Neural cell (in vitro differentiated cells): ENCODE results near the gene MSH3. TPM values are rescaled to one million over a fixed set of nuclear protein-coding genes. Genes with fewer than 3 reads are reported as not detected.

Experiments used
- H2AFZ ChIP-seq: fragments of 200-600, 300-800 bp; sonication (generic), shearing (Covaris generic); 2 replicates; pipeline ENCODE4 v1.6.0; 2014; ENCODE audit warnings: low read depth, mild to moderate bottlenecking, antibody characterized with exemption, low read length, moderate library complexity
- H3F3A ChIP-seq: fragments of 200-600 bp; shearing (Covaris generic); 2 replicates; pipeline ENCODE4 v1.6.1; 2016; ENCODE audit warnings: mild to moderate bottlenecking, moderate library complexity, mixed read lengths, antibody characterized with exemption, low read length; ENCODE audit not compliant: insufficient read depth, poor library complexity, severe bottlenecking
- H3K27ac ChIP-seq: fragments of 200-600, 300-800 bp; sonication (generic), shearing (Covaris generic); 2 replicates; pipeline ENCODE4 v1.5.1; 2014; ENCODE audit warnings: mild to moderate bottlenecking, low read length, moderate library complexity
- H3K27me3 ChIP-seq: fragments of 300-800, 200-600 bp; sonication (generic), shearing (Covaris generic); 2 replicates; pipeline ENCODE4 v1.6.0; 2014; ENCODE audit warnings: mild to moderate bottlenecking, low read depth, low read length, moderate library complexity; ENCODE audit not compliant: insufficient read depth
- H3K36me3 ChIP-seq: fragments of 300-800, 200-600 bp; sonication (generic), shearing (Covaris generic); 2 replicates; pipeline ENCODE4 v1.5.1; 2014; ENCODE audit warnings: mild to moderate bottlenecking, antibody characterized with exemption, low read length, moderate library complexity; ENCODE audit not compliant: insufficient read depth
- H3K4me2 ChIP-seq: fragments of 300-800, 200-600 bp; sonication (generic), shearing (Covaris generic); 2 replicates; pipeline ENCODE4 v1.6.0; 2014; ENCODE audit warnings: mild to moderate bottlenecking, low read length
- H3K4me3 ChIP-seq: fragments of 300-800, 200-600 bp; sonication (generic), shearing (Covaris generic); 2 replicates; pipeline ENCODE4 v1.5.1; 2014; ENCODE audit warnings: mild to moderate bottlenecking, low read length, moderate library complexity
- H3K79me2 ChIP-seq: fragments of 200-600 bp; shearing (Covaris generic); replicated peaks from 2 replicates; pipeline ENCODE4 v1.6.0; 2014; ENCODE audit warnings: mild to moderate bottlenecking, low read length, moderate library complexity; ENCODE audit not compliant: insufficient read depth
- H3K9ac ChIP-seq: fragments of 300-800, 200-600 bp; sonication (generic), shearing (Covaris generic); 2 replicates; pipeline ENCODE4 v1.6.1; 2016; ENCODE audit warnings: mild to moderate bottlenecking, low read length, mixed read lengths
- H3K9me2 ChIP-seq: fragments of 200-600 bp; shearing (Covaris generic); 2 replicates; pipeline ENCODE4 v1.6.1; 2016; ENCODE audit warnings: mild to moderate bottlenecking, low read length, mixed read lengths; ENCODE audit not compliant: insufficient read depth
- H3K9me3 ChIP-seq: fragments of 200-600, 300-800 bp; sonication (generic), shearing (Covaris generic); 2 replicates; pipeline ENCODE4 v1.6.1; 2016; ENCODE audit warnings: mild to moderate bottlenecking, mixed run types, low read length, moderate library complexity, mixed read lengths
- H4K20me1 ChIP-seq: fragments of 200-600 bp; shearing (Covaris generic); 2 replicates; pipeline ENCODE4 v1.6.1; 2016; ENCODE audit warnings: mild to moderate bottlenecking, mixed run types; ENCODE audit not compliant: insufficient read depth
- CTCF ChIP-seq: fragments of 450-650 bp; IDR thresholded peaks from 2 replicates; pipeline ENCODE4 v1.5.1; 2014; ENCODE audit warnings: antibody characterized with exemption, mild to moderate bottlenecking, moderate library complexity; ENCODE audit not compliant: poor library complexity, severe bottlenecking
- EP300 ChIP-seq: fragments of 450-650 bp; conservative IDR thresholded peaks from 2 replicates; pipeline ENCODE4 v1.6.1; 2014; ENCODE audit warnings: antibody characterized with exemption, mild to moderate bottlenecking, moderate library complexity; ENCODE audit not compliant: poor library complexity, severe bottlenecking
- EZH2 ChIP-seq: fragments of 200-600, 300-800 bp; shearing (Covaris generic), sonication (generic); IDR thresholded peaks from 2 replicates; pipeline ENCODE4 v1.6.1; 2014; ENCODE audit warnings: antibody characterized with exemption, low read length, borderline replicate concordance, mild to moderate bottlenecking; ENCODE audit not compliant: insufficient read depth, poor library complexity, severe bottlenecking
- MXI1 ChIP-seq: fragments of 450-650 bp; conservative IDR thresholded peaks from 2 replicates; pipeline ENCODE4 v1.6.1; 2014; ENCODE audit warnings: antibody characterized with exemption, mild to moderate bottlenecking; ENCODE audit not compliant: poor library complexity, severe bottlenecking
- POLR2AphosphoS5 ChIP-seq: IDR thresholded peaks from 2 replicates; pipeline ENCODE4 v1.6.1; 2012
- RAD21 ChIP-seq: fragments of 450-650 bp; conservative IDR thresholded peaks from 2 replicates; pipeline ENCODE4 v1.6.1; 2014; ENCODE audit warnings: antibody characterized with exemption, mild to moderate bottlenecking, moderate library complexity
- REST ChIP-seq: IDR thresholded peaks from 2 replicates; pipeline ENCODE4 v1.6.1; 2012; ENCODE audit warnings: borderline replicate concordance
- SMC3 ChIP-seq: fragments of 450-650 bp; conservative IDR thresholded peaks from 2 replicates; pipeline ENCODE4 v1.6.1; 2014; ENCODE audit warnings: antibody characterized with exemption, mild to moderate bottlenecking, moderate library complexity; ENCODE audit not compliant: poor library complexity
- TAF1 ChIP-seq: IDR thresholded peaks from 2 replicates; pipeline ENCODE4 v1.6.1; 2012; ENCODE audit warnings: low read depth
- polyA plus RNA-seq: library from polyadenylated mRNA; depleted of rRNA; stranded (reverse); fragments of >200 nt; gene quantifications from 2 replicates; pipeline ENCODE4 v1.2.3, GENCODE V29; 2014

MSH3 gene
- polyA plus RNA-seq, 1 donor from 2014 or later, result 9.8 TPM

DNA sequence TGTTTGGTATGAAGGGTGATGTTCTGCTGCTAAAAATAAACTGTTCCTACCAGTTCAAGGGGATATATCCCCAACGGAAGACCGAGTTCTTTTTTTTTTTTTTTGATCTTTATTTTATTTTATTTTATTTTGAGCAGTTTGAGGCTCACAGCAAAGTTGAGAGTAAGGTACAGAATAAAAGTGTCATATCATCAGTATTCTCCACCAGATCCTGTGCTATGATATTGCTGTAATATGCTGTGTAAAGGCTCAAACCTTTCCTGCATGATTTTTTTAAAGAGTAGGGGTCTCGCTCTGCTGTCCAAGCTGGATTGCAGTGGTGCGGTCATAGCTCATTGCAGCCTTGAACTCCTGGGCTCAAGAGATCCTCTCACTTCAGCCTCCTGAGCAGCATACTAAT, 35.2 kb downstream of the MSH3 start:
- H3K9me2 ChIP-seq, result no peaks in the 10 kb centered on the region
- no peaks in the 10 kb centered on the region for H3K79me2 ChIP-seq
- H4K20me1 ChIP-seq, result no peaks in the 10 kb centered on the region
- H3K36me3 ChIP-seq, result no peaks in the 10 kb centered on the region
- H3K27ac ChIP-seq, result no peak overlapping the region
- no peak overlapping the region for H3K4me2 ChIP-seq
- H2AFZ ChIP-seq, result no peak overlapping the region
- no peak overlapping the region for H3K9ac ChIP-seq
- no peak overlapping the region for H3K4me3 ChIP-seq
- TF ChIP-seq EP300, result no peak
- no peak for TF ChIP-seq CTCF
- no peak for TF ChIP-seq REST
- TF ChIP-seq MXI1, result no peak
- TF ChIP-seq EZH2, result no peak
- no peak for TF ChIP-seq POLR2AphosphoS5
- no peak for TF ChIP-seq SMC3
- no peak for TF ChIP-seq TAF1
- no peak for TF ChIP-seq RAD21
- no peaks in the 10 kb centered on the region for H3F3A ChIP-seq
- H3K27me3 ChIP-seq, result no peaks in the 10 kb centered on the region
- H3K9me3 ChIP-seq, result no peaks in the 10 kb centered on the region

- H3K4me2 ChIP-seq, result no peak overlapping the region
- no peaks in the 10 kb centered on the region for H3K79me2 ChIP-seq
- H3K9me2 ChIP-seq, result no peaks in the 10 kb centered on the region
- H3F3A ChIP-seq, result no peaks in the 10 kb centered on the region
- H3K9ac ChIP-seq, result no peak overlapping the region
- no peak overlapping the region for H3K4me3 ChIP-seq
- H3K9me3 ChIP-seq, result no peaks in the 10 kb centered on the region
- no peak overlapping the region for H2AFZ ChIP-seq
- no peak overlapping the region for H3K27ac ChIP-seq
- no peaks in the 10 kb centered on the region for H3K36me3 ChIP-seq
- TF ChIP-seq SMC3 (no peak), TAF1 (no peak), RAD21 (no peak), EP300 (no peak), POLR2AphosphoS5 (no peak)
- no peaks in the 10 kb centered on the region for H3K27me3 ChIP-seq
- H4K20me1 ChIP-seq, result no peaks in the 10 kb centered on the region
Measured at GRCh38 chr5:80695666-80696065, 41.2 kb downstream of the MSH3 start.

DNA sequence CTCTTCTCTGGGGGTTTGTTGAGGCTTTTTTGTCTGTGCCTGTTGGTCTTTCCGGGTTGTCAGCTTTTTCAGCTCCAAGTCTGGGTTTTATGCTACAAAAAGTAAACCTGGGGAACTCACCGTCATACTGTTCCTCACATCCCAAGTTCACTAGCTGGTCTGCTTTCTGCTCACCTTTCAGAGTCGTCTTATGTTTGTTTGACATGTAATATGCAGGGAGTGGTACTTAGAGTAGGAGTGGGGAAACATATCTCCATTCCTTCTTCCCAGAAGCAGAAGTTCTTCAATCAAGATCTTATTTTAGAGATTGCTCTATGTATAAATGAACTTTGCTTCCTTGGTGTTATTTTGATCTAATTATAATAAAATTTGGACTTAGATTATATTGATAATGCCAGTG, 42.0 kb downstream of the MSH3 start:
- Histone ChIP-seq H3K4me2 (no peak overlapping the region), H4K20me1 (no peaks in the 10 kb centered on the region), H3K79me2 (no peaks in the 10 kb centered on the region), H3K9ac (no peak overlapping the region), H3K9me2 (no peaks in the 10 kb centered on the region), H3F3A (no peaks in the 10 kb centered on the region), H3K36me3 (no peaks in the 10 kb centered on the region), H3K27ac (no peak overlapping the region), H3K9me3 (no peaks in the 10 kb centered on the region), H2AFZ (no peak overlapping the region), H3K4me3 (no peak overlapping the region), H3K27me3 (no peaks in the 10 kb centered on the region)
- no peak for TF ChIP-seq EZH2
- no peak for TF ChIP-seq POLR2AphosphoS5
- no peak for TF ChIP-seq RAD21
